Tibial nerve (tissue), 3 donors: ENCODE results near the gene DDN.

Experiments
- CTCF ChIP-seq, 5 experiments: fragments of 200-600 bp in 3 of 5; fragments of 450-650 bp in 2 of 5; sonication (generic) in 3 of 5; IDR thresholded peaks; one replicate each; pipeline ENCODE4 v1.5.1; 2016 to 2019; ENCODE audit warnings: antibody characterized with exemption in 5 of 5, mild to moderate bottlenecking in 3 of 5, moderate library complexity in 2 of 5
- POLR2A ChIP-seq, 2 donors: fragments of 450-650 bp; IDR thresholded peaks; one replicate each; pipeline ENCODE4 v1.6.1; 2017; ENCODE audit warnings: antibody characterized with exemption in 2 of 2, mild to moderate bottlenecking in 2 of 2, moderate library complexity in 2 of 2

- TF ChIP-seq CTCF (IDR thresholded peaks at IDR 0.05), result no peak
- TF ChIP-seq POLR2A (IDR thresholded peaks at IDR 0.05), result no peak
Measured at GRCh38 chr12:49040364-49040855, 41.2 kb upstream of the DDN start.
